CD4-positive, alpha-beta T cell treated with Interleukin-15 for 1 hour (primary cell): ENCODE results near the gene C6orf52.
"Not testable (repeated sequence)": the region's sequence is repeated elsewhere in the genome, so short reads cannot be mapped to it uniquely, and the experiment has no call there.

Source experiments
- DNase-seq: peaks from one replicate; pipeline ENCODE4 v3.0.0-alpha.2; 2020

C6orf52 gene

DNA sequence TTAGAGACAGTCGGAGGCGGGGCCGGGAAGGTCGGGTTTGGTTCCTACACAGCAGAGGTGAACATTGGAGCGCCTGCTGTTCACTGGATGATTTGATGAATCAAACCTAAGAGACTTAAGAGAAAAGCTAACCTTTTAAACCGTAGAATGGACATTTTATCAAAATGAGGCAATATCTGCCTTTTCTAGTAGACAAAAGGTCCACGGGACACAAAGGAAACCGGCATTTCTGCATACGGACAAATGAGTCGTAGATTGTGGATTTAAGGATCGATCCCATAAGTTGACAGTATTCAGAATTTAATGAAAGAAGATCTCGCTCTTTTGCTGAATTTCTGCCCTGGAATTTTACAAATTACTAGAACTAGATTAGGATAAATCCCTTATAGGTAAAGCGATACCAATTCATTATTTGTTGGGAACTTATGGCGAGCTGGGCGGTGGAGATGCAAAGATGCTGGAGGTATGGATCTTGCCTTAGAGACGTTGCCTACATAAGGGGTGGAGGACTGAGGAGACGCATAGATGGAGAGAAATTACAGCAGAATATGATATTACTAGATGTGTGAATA lies 756 bp upstream of the C6orf52 start:
- DNase-seq = no peak

DNA sequence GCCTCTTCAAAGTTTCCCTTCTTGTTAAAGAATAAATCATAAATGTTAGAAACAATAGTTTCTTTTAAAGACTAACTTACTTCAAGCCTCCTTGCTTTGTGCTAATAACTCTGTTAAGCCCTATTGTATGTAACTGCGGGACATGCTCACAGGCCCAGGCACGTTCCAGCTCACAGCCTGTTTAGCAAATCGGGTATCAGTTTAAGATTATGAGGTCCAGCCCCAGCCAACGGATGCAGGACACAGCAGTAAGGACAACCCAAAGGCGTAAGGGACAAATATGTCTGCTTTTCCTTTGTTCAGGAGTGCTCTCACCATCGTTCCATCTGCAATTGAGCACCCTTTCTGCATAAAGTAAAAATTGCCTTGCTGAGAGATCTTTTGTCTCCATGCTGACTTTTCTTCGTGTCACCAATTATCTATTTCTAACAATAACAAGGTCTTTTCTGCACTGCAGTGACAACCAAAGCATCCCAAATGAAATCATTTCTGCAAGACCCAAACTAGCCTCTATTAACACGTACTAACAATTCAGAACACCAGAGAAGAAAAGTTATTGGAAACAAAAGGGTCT lies 1.4 kb downstream of the C6orf52 start:
- DNase-seq = no peak

DNA sequence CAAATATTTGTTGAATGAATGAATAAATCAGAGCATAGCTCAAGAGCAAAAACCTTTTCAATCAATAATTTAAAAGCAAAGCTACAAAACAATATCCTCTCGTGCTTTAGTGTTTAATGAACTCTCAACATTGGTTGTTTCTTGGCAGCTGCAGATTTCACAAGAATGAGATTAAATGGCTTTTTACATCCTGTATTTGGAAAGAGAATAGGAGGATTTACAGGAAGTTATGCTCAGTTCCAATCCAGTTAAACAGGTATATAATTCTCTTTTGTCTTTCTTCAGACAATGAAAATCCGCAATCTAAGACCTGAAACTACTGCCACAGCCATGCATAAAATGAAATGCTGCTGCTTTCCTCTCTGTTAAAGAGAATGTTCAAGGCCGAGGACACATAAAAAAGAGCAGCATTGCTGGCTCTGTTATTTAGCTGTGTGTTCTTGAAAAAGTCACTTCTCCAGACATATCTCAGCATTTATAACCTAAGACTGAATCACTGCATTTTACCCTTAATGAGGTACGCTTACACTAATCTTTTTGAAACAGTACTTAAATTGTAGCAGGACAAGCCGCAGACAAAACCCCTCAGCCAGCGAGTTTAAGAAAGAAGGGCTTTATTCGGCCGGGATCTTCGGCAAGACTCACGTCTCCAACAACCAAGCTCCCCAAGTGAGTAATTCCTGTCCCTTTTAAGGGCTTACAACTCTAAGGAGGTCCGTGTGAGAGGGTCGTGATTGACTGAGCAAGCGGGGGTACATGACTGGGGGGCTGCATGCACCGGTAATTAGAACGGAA lies 3.6 kb downstream of the C6orf52 start:
- DNase-seq = no peak

DNA sequence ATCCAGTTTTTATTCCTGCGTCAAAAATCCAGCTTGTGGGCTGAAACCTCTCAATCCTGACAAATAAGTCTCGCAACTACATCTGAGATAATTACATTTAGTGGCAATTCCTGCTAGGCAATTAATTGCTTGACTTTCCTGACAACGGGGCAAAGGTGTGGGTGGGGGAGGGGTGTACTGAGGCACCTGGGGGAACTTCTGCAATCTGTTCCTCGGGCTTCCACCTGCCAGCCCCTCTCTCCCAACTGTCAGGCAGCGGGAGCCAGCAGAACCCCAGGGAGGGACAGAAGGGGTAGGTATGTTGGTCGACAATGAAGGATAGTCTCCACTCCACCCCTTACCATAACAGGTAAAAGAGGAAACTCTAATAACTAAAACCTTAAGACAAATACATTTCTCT lies 6.8 kb downstream of the C6orf52 start:
- no peak for DNase-seq

DNA sequence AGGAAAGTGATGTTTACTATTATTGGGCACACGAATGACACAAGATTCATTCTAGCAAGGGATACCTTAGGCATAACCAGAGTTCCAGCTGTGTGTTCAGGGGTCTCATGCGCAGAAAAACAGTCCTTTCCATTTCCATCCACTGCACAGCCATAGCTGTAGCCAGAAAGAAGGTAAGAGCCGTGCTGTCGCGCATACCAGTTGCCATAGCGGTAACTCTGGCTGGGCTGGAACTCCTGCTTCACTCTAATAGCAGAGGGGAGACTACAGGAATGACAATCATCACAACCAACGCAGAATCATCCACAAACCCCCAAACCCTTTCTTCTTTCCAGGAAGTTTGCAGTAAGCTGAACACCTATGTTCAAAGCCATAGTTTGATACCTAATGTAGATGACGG lies 7.5 kb downstream of the C6orf52 start:
- no peak for DNase-seq

DNA sequence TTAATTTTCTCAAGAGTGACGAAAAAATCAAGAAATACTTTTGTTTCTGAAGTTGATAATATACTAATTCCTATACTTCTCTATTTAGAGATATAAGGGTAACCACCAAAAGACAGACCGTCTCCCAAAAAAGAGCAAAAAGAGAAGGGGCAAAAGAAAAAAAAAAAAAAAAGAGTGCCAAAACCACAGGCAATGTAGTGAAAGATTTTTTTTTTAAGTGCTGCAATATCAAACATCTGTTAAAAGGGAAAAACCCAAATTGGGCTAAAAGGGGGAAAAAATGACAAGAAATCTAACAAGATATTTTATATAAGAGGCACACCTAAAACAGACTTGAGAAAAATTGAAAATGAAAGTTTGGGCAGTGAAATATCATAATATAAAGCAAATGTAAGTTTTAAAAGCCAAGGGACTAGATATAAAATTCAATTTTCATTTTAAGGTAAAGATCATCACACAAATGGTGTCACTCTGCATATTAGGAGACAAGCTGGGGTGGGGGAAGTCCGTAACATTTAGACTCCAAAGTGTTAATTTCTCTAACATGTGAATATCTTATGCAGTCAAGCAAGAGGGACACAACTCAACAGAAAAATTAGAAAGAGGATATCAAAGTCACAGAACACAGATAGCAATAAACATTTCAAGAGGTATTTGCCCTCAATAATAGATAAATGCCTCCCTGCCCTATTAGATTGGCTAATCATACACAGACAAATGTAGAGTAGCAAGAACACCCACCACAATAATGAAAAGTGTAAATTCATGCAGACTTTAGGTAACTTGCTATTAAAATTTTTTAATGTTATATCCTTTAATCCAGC lies 9.1 kb downstream of the C6orf52 start:
- DNase-seq = no peak

DNA sequence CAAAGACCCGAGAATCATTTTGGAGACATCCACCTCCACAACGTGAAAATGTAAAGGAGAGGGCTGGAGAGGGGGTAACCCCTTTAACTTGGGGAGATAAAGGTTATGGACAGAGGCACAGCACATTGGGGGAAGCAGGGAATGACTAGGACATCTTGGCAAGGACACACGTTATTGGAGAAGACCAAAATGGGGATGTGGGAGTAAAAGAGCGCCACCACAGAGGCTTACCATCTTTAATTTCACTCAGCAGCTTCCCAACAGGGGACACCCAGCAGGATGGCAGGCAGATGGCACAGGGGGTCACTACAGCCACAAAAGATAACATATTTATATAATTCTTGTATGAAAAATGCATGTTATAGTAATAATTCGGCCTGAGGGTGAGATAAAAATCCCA lies 9.8 kb downstream of the C6orf52 start:
- DNase-seq = no peak

DNA sequence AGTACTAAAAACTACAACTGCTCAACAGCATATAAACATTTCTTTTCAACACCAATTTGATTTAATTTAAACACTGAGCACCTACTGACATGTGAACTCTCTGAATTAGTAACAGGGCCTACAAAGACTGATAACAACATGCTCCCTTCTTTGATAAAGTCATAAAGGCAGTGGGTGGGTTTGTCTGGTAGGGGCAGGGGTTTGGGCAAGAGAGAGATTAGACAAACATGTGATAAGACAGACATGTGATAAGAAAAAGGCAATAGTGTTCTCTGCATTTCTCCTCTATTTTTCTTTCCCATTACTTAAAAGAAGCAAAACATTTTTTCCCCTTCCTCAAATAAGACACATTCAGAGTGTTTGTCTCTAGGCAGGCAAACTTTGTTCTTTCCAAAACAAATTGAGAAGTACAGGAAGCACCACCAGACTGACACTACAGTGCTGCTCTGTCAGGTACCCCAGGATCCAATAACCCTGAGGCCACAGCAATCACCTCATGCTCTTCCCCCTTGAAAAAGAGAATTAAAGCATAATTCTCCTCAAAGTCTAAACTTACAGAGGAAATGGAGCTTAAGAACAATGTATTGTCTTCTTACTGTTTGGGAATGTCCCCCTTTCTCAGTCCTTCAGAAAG lies 11.9 kb downstream of the C6orf52 start:
- no peak for DNase-seq

DNA sequence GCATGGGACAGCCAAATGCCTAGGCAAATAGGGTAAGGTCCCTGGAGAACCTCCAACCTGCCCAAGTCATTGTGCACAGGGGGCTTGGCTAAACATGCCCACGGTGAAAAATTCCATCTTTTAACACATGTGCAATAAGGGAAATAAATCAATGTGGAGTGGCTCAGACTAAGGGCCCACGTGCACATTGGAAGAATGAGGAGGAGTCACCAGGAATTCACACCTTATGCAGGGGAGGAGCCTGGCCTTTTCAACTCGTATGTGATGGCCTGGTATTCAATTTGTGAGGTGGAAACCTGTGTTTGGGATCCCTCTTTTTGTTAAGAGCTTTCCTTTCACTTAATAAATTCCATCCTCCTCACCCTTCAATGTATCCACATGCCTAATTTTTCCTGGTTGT lies 12.6 kb downstream of the C6orf52 start:
- no peak for DNase-seq

DNA sequence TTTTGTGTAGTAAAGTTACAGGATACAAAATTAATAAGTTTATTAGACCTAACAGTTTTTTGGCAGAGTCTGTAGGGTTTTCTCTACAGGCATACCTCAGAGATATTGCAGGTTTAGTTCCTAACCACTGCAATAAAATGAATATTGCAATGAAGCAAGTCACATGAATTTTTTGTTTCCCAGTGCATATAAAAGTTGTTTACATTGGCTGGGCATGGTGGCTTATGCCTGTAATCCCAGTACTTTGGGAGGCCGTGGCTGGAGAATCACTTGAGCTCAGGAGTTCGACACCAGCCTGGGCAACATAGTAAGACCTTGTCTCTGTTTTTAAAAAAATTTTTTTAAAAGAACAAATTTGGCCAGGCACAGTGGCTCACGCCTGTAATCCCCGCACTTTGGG lies 16.0 kb downstream of the C6orf52 start:
- no peak for DNase-seq

DNA sequence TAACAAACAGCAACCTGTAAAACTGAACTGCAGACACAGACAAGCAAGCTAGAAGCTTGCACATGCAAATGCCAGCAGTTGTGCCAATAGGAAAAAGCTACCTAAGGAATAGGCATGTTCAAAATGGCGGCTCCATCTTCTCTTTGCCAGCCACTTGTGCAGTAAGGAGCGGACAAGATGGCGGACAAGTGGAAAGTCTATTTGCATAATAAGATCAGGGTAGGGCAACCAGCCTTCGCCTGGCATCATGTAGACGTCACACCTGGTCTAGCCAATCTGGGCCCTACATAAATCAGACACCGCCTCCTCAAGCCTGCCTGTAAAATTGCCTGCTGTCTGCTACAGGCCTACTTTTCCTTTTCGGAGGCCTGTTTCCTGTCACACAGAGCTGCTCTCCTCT lies 18.0 kb downstream of the C6orf52 start:
- DNase-seq = no peak

DNA sequence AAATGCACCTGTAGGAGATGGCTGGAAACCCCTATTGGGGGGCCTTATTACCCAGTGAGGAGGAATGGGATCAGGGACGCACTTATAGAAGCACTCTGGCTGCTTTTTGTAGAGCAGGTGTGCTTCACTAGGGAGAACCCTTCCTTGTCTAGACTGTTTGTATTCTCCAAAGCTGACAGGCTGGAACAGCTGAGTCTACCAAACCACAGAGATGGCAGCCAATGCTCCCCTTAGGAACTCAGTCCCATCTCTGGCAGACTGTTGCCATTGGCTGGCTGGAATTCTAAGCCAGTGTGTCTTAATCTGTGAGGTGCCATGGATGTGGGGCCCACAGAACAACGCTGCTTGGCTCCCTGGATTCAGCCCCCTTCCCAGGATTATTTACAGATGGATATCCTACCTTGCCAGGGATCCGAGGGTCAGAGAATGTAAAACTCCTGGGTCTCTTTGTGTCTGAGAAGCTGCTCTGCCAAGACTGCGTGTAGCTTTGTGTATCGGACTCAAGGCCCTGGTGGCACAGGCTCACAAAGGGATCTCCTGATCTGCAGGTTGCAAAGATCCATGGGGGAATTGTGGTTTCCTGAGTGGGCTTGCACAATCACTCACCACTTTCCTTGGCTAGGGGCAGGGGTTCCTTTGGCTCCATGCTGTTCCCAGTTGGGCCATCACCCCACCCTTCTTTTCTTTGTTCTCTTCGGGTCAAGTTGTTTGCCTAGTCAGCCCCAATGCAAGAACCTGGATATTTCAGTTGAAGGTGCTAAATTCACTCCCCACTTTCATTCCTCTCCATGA lies 26.1 kb downstream of the C6orf52 start:
- DNase-seq = no peak

DNA sequence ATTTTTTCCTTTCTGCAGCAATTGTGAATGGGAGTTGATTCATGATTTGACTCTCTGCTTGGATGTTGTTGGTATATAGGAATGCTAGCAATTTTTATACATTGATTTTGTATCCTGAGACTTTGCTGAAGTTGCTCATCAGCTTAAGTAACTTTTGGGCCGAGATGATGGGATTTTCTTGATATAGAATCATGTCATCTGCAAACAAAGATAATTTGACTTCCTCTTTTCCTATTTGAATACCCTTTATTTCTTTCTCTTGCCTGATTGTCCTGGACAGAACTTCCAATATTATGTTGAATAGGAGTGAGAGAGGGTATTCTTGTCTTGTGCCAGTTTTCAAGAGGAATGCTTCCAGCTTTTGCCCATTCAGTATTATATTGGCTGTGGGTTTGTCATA lies 28.8 kb downstream of the C6orf52 start:
- not testable (repeated sequence) for DNase-seq

DNA sequence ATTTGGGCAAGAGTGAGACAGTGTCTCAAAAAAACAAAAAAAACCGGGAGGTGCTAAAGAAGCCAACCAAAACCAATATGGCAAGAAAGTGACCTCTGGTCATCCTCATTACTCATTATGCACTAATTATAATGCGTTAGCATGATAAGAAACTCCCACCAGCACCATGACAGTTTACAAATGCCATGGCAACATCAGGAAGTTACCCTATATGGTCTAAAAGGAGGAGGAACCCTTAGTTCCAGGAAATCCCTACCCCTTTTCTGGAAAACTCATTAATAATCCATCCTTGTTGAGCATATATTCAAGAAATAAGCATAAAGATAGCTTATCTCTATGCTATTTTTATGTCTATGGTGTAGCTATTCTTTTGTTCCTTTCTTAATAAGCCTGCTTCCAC lies 31.7 kb downstream of the C6orf52 start:
- DNase-seq = no peak

DNA sequence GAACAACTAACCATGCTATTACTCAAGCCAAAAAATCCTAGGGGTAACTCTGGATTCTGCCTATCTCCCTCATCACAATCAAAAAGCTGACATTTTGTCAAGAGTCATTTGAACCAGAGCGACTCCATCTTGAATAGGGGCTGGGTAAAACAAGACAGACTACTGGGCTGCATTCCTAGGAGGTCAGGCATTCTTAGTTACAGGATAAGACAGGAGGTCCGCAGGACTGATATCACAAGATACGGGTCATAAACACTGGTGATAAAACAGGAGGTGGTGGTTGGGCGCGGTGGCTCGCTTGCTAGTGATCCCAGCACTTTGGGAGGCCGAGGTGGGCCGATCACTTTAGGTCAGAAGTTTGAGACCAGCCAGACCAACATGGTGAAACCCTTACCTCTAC lies 32.2 kb downstream of the C6orf52 start:
- no peak for DNase-seq

DNA sequence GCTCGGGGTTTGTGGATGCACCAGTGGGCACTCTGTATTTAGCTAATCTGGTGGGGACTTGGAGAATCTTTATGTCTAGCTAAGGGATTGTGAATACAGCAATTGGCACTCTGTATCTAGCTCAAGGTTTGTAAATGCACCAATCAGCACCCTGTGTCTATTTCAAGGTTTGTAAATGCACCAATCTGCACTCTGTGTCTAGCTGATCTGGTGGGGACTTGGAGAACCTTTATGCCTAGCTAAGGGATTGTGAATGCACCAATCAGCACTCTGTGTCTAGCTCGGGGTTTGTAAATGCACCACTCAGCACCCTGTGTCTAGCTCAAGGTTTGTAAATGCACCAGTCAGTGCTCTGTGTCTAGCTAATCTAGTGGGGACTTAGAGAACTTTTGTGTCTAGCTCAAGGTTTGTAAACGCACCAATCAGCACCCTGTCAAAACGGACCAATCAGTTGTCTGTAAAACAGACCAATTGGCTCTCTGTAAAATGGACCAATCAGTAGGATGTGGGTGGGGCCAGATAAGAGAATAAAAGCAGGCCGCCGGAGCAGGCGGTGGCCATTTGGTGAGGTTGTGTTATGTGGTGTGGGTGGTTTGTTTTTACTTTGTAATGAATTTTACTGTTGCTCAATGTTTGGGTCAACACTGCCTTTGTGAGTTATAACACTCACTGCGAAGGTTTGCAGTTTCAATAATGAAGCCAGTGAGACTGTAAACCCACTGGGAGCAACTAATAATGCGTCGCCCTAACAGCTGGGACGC lies 33.8 kb downstream of the C6orf52 start:
- not testable (repeated sequence) for DNase-seq

DNA sequence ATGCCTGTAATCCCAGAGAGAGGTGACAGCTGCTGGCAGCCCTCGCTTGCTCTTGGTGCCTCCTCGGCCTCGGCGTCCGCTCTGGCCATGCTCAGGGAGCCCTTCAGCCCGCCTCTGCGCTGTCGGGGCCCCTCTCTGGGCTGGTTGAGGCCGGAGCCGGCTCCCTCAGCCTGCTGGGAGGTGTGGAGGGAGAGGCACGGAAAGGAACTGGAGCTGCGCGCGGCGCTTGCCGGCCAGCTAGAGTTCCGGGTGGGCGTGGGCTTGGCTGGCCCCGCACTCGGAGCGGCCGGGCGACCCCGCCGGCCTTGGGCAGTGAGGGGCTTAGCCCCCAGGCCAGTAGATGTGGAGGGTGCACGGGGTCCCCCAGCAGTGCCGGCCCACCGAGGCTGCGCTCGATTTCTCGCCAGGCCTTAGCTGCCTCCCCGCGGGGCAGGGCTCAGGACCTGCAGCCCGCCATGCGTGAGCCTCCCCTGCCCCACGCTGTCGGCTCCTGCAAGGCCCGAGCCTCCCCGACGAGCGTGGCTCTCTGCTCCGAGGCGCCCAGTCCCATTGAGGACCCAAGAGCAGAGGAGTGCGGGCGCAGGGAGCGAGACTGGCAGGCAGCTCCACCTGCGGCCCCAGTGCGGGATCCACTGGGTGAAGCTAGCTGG lies 34.6 kb downstream of the C6orf52 start:
- no peak for DNase-seq

DNA sequence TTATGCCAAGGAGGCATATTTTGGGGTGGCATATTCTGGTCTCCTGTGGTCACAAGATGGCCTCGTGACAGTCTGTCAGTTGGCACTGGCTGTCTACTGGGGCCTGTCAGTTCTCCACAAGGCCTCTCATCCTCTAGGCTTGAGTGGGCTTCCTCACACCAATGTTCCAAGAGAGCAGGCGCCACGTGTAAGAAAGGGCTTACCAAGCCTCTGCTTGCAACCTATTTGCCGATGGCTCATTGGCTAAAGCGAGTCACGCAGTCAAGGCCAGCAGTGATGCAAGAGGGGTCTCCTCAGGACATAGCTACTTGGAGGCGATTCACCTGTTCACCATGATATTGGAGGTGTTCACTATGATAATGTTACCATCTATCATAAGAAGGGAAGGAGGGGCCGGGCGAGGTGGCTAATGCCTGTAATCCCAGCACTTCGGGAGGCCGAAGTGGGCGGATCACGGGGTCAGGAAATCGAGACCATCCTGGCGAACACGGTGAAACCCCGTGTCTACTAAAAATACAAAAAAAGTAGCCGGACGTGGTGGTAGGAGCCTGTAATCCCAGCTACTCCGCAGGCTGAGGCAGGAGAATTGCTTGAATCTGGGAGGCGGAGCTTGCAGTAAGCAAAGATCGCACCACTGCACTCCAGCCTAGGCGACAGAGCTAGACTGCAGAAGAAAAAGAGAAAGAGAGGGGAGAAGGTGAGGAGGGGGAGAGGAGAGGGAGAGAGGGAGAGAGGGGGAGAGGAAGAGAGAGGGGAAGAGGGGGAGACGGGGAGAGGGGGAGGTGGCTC lies 35.3 kb downstream of the C6orf52 start:
- no peak for DNase-seq

DNA sequence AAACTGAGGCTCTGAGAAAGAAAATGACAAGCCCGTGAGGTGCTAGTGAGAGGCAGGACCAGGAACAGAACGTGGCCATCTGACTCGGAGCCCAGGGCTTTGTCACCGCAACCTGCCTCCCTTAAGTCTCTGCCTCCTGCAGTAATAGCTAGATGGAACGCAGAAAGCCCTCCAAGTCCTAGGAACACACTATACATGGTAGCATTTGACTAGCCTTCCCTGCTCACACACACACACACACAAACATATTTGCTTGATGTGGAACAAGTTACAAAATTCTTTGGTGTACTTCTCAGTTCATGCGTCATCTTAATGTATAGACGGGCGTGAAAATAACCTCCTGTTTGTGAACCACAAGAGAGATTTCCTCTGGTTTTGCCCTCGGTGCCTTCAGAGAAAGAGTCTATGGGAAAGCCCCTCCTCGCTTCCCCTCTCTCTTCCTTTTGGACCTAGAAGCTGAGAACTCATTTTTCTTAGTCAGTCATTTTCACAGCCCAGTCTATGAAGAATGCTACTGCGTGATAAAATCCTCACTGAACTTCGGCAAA lies 38.8 kb downstream of the C6orf52 start:
- DNase-seq = peak; percentile 32

DNA sequence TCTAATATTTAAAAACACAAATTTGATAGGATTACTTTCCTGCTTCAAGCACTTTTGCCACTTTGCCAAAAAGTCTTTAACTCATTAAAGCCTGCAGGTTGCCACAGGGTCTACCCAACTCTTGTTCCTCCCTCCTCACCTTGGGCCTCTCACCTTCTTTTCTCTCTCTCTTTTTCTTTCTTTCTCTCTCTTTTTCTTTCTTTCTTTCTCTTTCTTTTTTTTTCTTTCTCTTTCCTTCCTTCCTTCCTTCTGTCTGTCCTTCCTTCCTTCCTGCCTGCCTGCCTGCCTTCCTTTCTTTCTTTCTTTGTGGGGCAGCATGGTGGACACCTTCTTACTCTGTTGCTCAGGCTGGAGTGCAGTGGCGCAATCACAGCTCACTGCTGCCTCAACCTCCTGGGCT lies 50.2 kb downstream of the C6orf52 start:
- DNase-seq = no peak
